Measurements from ENCODE around the gene SPATS2L. TPM values are rescaled to one million over a fixed set of nuclear protein-coding genes. Genes with fewer than 3 reads are reported as not detected.

Gene SPATS2L, protein sequence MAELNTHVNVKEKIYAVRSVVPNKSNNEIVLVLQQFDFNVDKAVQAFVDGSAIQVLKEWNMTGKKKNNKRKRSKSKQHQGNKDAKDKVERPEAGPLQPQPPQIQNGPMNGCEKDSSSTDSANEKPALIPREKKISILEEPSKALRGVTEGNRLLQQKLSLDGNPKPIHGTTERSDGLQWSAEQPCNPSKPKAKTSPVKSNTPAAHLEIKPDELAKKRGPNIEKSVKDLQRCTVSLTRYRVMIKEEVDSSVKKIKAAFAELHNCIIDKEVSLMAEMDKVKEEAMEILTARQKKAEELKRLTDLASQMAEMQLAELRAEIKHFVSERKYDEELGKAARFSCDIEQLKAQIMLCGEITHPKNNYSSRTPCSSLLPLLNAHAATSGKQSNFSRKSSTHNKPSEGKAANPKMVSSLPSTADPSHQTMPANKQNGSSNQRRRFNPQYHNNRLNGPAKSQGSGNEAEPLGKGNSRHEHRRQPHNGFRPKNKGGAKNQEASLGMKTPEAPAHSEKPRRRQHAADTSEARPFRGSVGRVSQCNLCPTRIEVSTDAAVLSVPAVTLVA
- total RNA-seq, result 100 to 1,000 TPM in 3 of 4 donors, 10 to 100 TPM in 1; 33.4 to 236 (median 159) TPM

DNA sequence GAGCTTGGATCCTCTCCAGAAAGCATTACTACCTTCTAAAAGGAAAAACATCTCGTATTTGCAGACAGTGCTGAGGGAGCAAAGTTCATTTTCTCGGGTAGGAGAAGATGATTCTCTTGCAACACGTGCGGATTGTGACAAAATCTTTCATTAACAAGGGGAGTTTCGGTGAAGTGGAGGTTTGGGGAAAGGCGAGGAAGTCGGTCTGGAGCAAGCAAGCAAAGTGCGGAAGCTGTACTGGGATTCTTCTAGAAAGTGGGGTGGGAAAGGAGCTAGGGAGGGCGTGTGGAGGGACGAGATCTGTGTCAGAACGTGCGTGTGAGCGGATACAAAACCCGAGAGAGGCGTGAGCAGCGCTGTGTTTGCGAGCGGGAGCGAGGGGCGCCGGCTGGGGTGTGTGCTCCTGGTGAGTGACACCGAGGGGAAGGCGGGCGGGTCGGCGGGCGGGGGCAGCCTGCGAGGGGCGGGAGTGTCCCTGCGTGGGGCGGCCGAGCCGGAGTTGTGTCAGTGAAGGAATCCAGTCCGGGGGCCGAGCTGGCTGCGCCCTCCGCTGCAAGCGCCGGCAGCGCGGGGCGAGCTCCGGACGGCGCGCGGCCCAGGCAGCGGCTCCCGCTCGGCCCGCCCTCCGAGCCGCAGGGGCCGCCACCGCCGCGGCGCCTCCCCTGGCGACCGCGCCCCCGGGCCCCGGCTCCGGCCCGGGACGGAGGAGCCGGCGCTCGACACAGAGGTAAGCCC is at the start of gene SPATS2L:
Gene SPATS2L, plus strand, starts transcription at position 498 of the 735 bp plus-strand sequence. CDS start 82,552 bp downstream, outside the sequence.
- WGBS, 2 donors (ENCODE audit: low coverage in 1 of 2), result 0 to 1% methylated on average over 5 to 25 of the region's 69 CpGs
- in situ Hi-C loops (cut with MboI; ENCODE audit: low pct_ligation_motif_present in 1 of 4, low pct_unique_long_range_greater_than_20kb in 1 of 4, low sequenced_read_pairs in 3 of 4), result loop anchor here in 2 of 4 donors (10.0 to 25.0 kb wide), 4 partner anchors 106 to 556 kb away; partner anchors contain the start of gene CLK1 (in 1 of the 2)

DNA sequence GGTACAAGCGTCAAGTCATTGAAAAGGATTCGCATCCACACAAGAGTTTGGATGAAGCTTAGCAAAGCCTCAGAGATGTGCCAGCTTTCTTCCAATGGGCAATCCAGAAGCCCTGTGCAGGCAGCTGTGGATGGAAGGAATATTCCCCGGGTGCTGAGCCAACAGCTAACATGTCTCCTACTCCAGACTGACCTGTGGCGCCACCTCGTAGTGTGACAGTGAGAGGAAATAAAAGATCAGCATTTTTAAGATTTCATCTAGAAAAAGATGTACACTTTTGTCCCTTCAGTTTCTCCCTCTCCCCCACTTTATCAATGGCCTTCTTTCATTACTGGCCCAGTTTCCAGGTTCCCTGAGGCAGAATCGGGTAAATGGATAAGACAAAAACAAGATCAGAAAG is 48.9 kb upstream of the SPATS2L start:
- no peak for DNase-seq
- H3K4me3 ChIP-seq, result no peak overlapping the region
- no peaks in the 10 kb centered on the region for H3K9me3 ChIP-seq
- no peaks in the 10 kb centered on the region for H3K27me3 ChIP-seq
- peaks cover 0 to 11% (median 0%) of the 10 kb centered on the region in 4 donors for H3K4me1 ChIP-seq
- intact Hi-C loops (cut with DNase I; ENCODE audit: low total_unique reads), result no loop called here
- no peaks in the 10 kb centered on the region for H3K36me3 ChIP-seq
- in situ Hi-C loops (cut with MboI; ENCODE audit: low pct_ligation_motif_present in 1 of 4, low pct_unique_long_range_greater_than_20kb in 1 of 4, low sequenced_read_pairs in 3 of 4), result no loop called here
- H3K27ac ChIP-seq, result no peak overlapping the region
- no peak for TF ChIP-seq POLR2AphosphoS5 (IDR thresholded peaks at IDR 0.05)
- TF ChIP-seq POLR2A (IDR thresholded peaks at IDR 0.05), result no peak
- no peak for TF ChIP-seq EP300 (IDR thresholded peaks at IDR 0.05; ENCODE audit: low read depth)
- TF ChIP-seq, protein P1, sequence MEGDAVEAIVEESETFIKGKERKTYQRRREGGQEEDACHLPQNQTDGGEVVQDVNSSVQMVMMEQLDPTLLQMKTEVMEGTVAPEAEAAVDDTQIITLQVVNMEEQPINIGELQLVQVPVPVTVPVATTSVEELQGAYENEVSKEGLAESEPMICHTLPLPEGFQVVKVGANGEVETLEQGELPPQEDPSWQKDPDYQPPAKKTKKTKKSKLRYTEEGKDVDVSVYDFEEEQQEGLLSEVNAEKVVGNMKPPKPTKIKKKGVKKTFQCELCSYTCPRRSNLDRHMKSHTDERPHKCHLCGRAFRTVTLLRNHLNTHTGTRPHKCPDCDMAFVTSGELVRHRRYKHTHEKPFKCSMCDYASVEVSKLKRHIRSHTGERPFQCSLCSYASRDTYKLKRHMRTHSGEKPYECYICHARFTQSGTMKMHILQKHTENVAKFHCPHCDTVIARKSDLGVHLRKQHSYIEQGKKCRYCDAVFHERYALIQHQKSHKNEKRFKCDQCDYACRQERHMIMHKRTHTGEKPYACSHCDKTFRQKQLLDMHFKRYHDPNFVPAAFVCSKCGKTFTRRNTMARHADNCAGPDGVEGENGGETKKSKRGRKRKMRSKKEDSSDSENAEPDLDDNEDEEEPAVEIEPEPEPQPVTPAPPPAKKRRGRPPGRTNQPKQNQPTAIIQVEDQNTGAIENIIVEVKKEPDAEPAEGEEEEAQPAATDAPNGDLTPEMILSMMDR (IDR thresholded peaks at IDR 0.05), result no peak
- WGBS, 2 donors (ENCODE audit: low coverage in 1 of 2), result 88 to 93% methylated on average over 1 to 6 of the region's 6 CpGs

More for the DNA sequence above, at the start of gene SPATS2L:
- DNase-seq, result peak; percentile 81
- Histone ChIP-seq H3K27ac (peak within 1 kb of the TSS; percentile 93 to 97 (median 96)), H3K36me3 (no peaks in the 10 kb centered on the region), H3K9me3 (no peaks in the 10 kb centered on the region), H3K4me1 (peaks cover 0 to 33% (median 13%) of the 10 kb centered on the region in 4 donors), H3K4me3 (peak within 1 kb of the TSS; percentile 70 to 96 (median 90)), H3K27me3 (no peaks in the 10 kb centered on the region)
- TF ChIP-seq POLR2A (IDR thresholded peaks at IDR 0.05) (peak; percentile 62), POLR2AphosphoS5 (IDR thresholded peaks at IDR 0.05) (peak; percentile 68 to 89 (median 79)), EP300 (IDR thresholded peaks at IDR 0.05; ENCODE audit: low read depth) (no peak)
- TF ChIP-seq, protein P1 (IDR thresholded peaks at IDR 0.05), result no peak
- intact Hi-C loops (cut with DNase I; ENCODE audit: low total_unique reads), result loop anchor here (10.0 kb wide), 2 partner anchors 68 to 168 kb away; no protein-coding TSS in a partner anchor

DNA sequence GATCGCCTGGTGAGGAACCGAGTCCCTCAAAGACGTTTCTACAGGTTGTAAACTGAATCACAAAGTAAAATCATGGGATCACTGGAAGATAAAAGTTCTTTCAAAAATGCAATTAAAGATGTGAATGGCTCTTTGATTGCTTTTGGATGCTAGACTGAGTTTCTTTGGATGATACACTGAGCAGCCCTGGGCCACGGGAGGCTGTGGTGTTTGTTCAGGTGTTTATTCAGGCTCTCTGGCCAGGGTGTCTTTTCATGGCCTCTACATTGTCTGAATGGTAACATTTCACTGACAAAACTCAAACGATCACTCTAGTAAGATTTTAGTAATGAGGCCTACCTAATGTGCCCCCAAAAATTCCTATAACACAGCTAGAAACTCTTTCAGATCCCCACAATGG is 48.4 kb upstream of the SPATS2L start:
- no peaks in the 10 kb centered on the region for H3K9me3 ChIP-seq
- H3K27me3 ChIP-seq, result no peaks in the 10 kb centered on the region
- in situ Hi-C loops (cut with MboI; ENCODE audit: low pct_ligation_motif_present in 1 of 4, low pct_unique_long_range_greater_than_20kb in 1 of 4, low sequenced_read_pairs in 3 of 4) (no loop called here), intact Hi-C loops (cut with DNase I; ENCODE audit: low total_unique reads) (no loop called here)
- H3K36me3 ChIP-seq, result no peaks in the 10 kb centered on the region
- no peak overlapping the region for H3K4me3 ChIP-seq
- no peak overlapping the region for H3K27ac ChIP-seq
- WGBS, 2 donors (ENCODE audit: low coverage in 1 of 2), result 76 to 90% methylated on average over 3 to 5 of the region's 5 CpGs
- no peak for DNase-seq
- peaks cover 0 to 7% (median 0%) of the 10 kb centered on the region in 4 donors for H3K4me1 ChIP-seq
- TF ChIP-seq POLR2A (IDR thresholded peaks at IDR 0.05), result no peak
- TF ChIP-seq EP300 (IDR thresholded peaks at IDR 0.05; ENCODE audit: low read depth), result no peak
- TF ChIP-seq, protein P1 (IDR thresholded peaks at IDR 0.05), result no peak
- no peak for TF ChIP-seq POLR2AphosphoS5 (IDR thresholded peaks at IDR 0.05)
